ENCODE measurements around the gene CCNK.

GRCh38 chr14:99543370-99543769, 62.2 kb downstream of the CCNK start:
- TF ChIP-seq EZH2phosphoT487 (IDR thresholded peaks at IDR 0.05; ENCODE audit: insufficient read depth, low read depth): no peak
- TF ChIP-seq EZH2 (IDR thresholded peaks at IDR 0.05; ENCODE audit: insufficient read depth, poor library complexity, severe bottlenecking): no peak
